Right lobe of liver (tissue), 6 donors: ENCODE measurements around the gene PRKAG2. TPM values are rescaled to one million over a fixed set of nuclear protein-coding genes. Genes with fewer than 3 reads are reported as not detected.
A peak's percentile ranks its signal among the peaks of the same experiment; 100 is the strongest.

Experiments used
- ATAC-seq, 4 donors: fragments of 200-7000 bp; cut with Tn5 transposase; one replicate each; pipeline ENCODE4 v1.9.1; 2020; ENCODE audit warnings: mild to moderate bottlenecking in 4 of 4, moderate library complexity in 4 of 4
- DNase-seq, 3 donors: peaks; one replicate each; pipeline ENCODE4 v3.0.0-alpha.2; 2020
- H3K27ac ChIP-seq, 3 donors: fragments of 200-600 bp; one replicate each; pipeline ENCODE4 v1.8.0; 2022
- H3K27me3 ChIP-seq, 2 donors: fragments of 200-600 bp; one replicate each; pipeline ENCODE4 v1.8.0; 2022
- H3K36me3 ChIP-seq, 4 donors: fragments of 200-600 bp; sonication (generic) in 1 of 4; one replicate each; pipeline versions ENCODE4 v1.5.1 to v1.8.0; 2017 to 2022; ENCODE audit warnings: control low read depth in 1 of 4
- H3K4me1 ChIP-seq, 4 donors: fragments of 200-600 bp; sonication (generic) in 1 of 4; one replicate each; pipeline versions ENCODE4 v1.5.1 to v1.8.0; 2017 to 2022; ENCODE audit warnings: control low read depth in 1 of 4
- H3K4me3 ChIP-seq, 3 donors: fragments of 200-600 bp; one replicate each; pipeline ENCODE4 v1.8.0; 2022
- H3K9me3 ChIP-seq, 4 donors: fragments of 200-600 bp; sonication (generic) in 1 of 4; one replicate each; pipeline versions ENCODE4 v1.5.1 to v1.8.0; 2017 to 2022; ENCODE audit warnings: control low read depth in 1 of 4
- CTCF ChIP-seq, 4 donors: fragments of 200-600 bp in 3 of 4; fragments of 450-650 bp in 1 of 4; IDR thresholded peaks; one replicate each; pipeline versions ENCODE4 v1.5.1 to v1.8.0; 2016 to 2022; ENCODE audit warnings: antibody characterized with exemption in 4 of 4, mild to moderate bottlenecking in 2 of 4
- POLR2A ChIP-seq: fragments of 450-650 bp; IDR thresholded peaks from one replicate; pipeline ENCODE4 v1.6.1; 2017; ENCODE audit warnings: antibody characterized with exemption, mild to moderate bottlenecking
- WGBS: methylation state at CpG from one replicate; pipeline ENCODE4 v1.1.6; 2018; ENCODE audit warnings: low coverage, low lambda C conversion rate; ENCODE audit not compliant: insufficient coverage; ENCODE audit errors: missing lambda C conversion rate; 5-methylcytosine and 5-hydroxymethylcytosine counted together
- intact Hi-C, 2 donors: fragments of 100-400 bp; cut with DNase I; formaldehyde crosslinking; loops; one replicate each; pipeline versions ENCODE4 v1.11.2 to v1.14.1; 2022
- total RNA-seq, 6 experiments: library from RNA; depleted of rRNA in 2 of 6; stranded (reverse); fragments of >200 nt in 2 of 6; fragmentation: NEBNext Ultra II Directional in 3 of 6; extraction: Animal tissue kit (Norgen Biotek cat#: 25700) in 3 of 6; gene quantifications; one replicate each; pipeline versions ENCODE4 v1.1.0 to v1.2.4, GENCODE V29; 2016 to 2023
- donor health status: DM: no; HTN: yes; CAD: no.
- donor health status: DM: no; HTN: no; CAD: no.
- donor health status: DM: no; HTN: no; CAD: no.
- donor health status: DM: no; HTN: yes; CAD: no.
- donor health status: DM: no; HTN: yes; CAD: no.

Gene PRKAG2
- total RNA-seq, 6 experiments from 2014 or later: 20.6 to 63.6 (median 29.5) TPM

- WGBS: 94% methylated on average over 11 of the region's 13 CpGs
- Histone ChIP-seq H3K4me3 (no peak overlapping the region), H3K27me3 (no peaks in the 10 kb centered on the region), H3K4me1 (no peaks in the 10 kb centered on the region), H3K27ac (no peak overlapping the region), H3K9me3 (no peaks in the 10 kb centered on the region), H3K36me3 (peaks cover 0 to 22% (median 5%) of the 10 kb centered on the region in 4 donors)
- ATAC-seq (peak in 1 of 4 donors; percentile 7), DNase-seq (no peak)
- TF ChIP-seq CTCF (IDR thresholded peaks at IDR 0.05) (no peak), POLR2A (no peak)
- intact Hi-C loops: no loop called here
Measured at GRCh38 chr7:151590071-151590849, 286.7 kb downstream of the PRKAG2 start.

GRCh38 chr7:151588982-151589381 lies 287.9 kb downstream of the PRKAG2 start:
- Histone ChIP-seq H3K27me3 (no peaks in the 10 kb centered on the region), H3K4me1 (no peaks in the 10 kb centered on the region), H3K36me3 (peaks cover 0 to 15% (median 3%) of the 10 kb centered on the region in 4 donors), H3K4me3 (no peak overlapping the region), H3K27ac (no peak overlapping the region), H3K9me3 (no peaks in the 10 kb centered on the region)
- intact Hi-C loops: no loop called here
- TF ChIP-seq POLR2A: no peak
- TF ChIP-seq CTCF (IDR thresholded peaks at IDR 0.05): no peak
- ATAC-seq: no peak
- DNase-seq: no peak
- 100% methylated on average over 7 of the region's 9 CpGs for WGBS

GRCh38 chr7:151586531-151587260 lies 290.2 kb downstream of the PRKAG2 start:
- Histone ChIP-seq H3K9me3 (no peaks in the 10 kb centered on the region), H3K4me3 (no peak overlapping the region), H3K27me3 (no peaks in the 10 kb centered on the region), H3K4me1 (no peaks in the 10 kb centered on the region), H3K27ac (no peak overlapping the region), H3K36me3 (peaks cover 0 to 8% (median 3%) of the 10 kb centered on the region in 4 donors)
- intact Hi-C loops: no loop called here
- no peak for TF ChIP-seq POLR2A
- 73% methylated on average over 14 of the region's 14 CpGs for WGBS
- ATAC-seq (no peak), DNase-seq (no peak)

GRCh38 chr7:151585744-151586393 lies 291.0 kb downstream of the PRKAG2 start:
- no peaks in the 10 kb centered on the region for H3K4me1 ChIP-seq
- 77% methylated on average over 5 of the region's 18 CpGs for WGBS
- ATAC-seq (peak in 1 of 4 donors; percentile 36), DNase-seq (no peak)
- TF ChIP-seq POLR2A: no peak
- no peak for TF ChIP-seq CTCF (IDR thresholded peaks at IDR 0.05)
- H3K4me3 ChIP-seq: no peak overlapping the region
- no peaks in the 10 kb centered on the region for H3K27me3 ChIP-seq
- peaks cover 0 to 8% (median 1%) of the 10 kb centered on the region in 4 donors for H3K36me3 ChIP-seq
- intact Hi-C loops: no loop called here
- H3K9me3 ChIP-seq: no peaks in the 10 kb centered on the region
- no peak overlapping the region for H3K27ac ChIP-seq
